ENCODE data around the gene DTWD2.

Gene DTWD2

GRCh38 chr5:118875131-118875530, 113.2 kb downstream of the DTWD2 start:
- H3K4me2 ChIP-seq (ENCODE audit: low read length), result no peak overlapping the region
- H3K9ac ChIP-seq (ENCODE audit: low read length), result no peak overlapping the region
- no peaks in the 10 kb centered on the region for H3K79me2 ChIP-seq (ENCODE audit: low read length)
- H3K9me3 ChIP-seq (ENCODE audit: insufficient read depth, low read length), result no peaks in the 10 kb centered on the region
- TF ChIP-seq EZH2phosphoT487 (IDR thresholded peaks at IDR 0.05; ENCODE audit: low read depth) (no peak), CTCF (IDR thresholded peaks at IDR 0.05; ENCODE audit: low read depth, low read length) (no peak)
- no peak overlapping the region for H2AFZ ChIP-seq (ENCODE audit: low read depth, low read length)
- no peaks in the 10 kb centered on the region for H4K20me1 ChIP-seq (ENCODE audit: insufficient read depth, low read length)
- H3K4me3 ChIP-seq (ENCODE audit: low read length), result no peak overlapping the region
- no peaks in the 10 kb centered on the region for H3K36me3 ChIP-seq (replicated peaks; ENCODE audit: low read depth, low read length)
- no peaks in the 10 kb centered on the region for H3K4me1 ChIP-seq (ENCODE audit: low read length)
- H3K27ac ChIP-seq (ENCODE audit: low read length), result no peak overlapping the region
- H3K27me3 ChIP-seq (ENCODE audit: low read depth, low read length), result no peaks in the 10 kb centered on the region

- no peak for TF ChIP-seq CTCF (IDR thresholded peaks at IDR 0.05; ENCODE audit: low read depth, low read length)
- no peak for TF ChIP-seq EZH2phosphoT487 (IDR thresholded peaks at IDR 0.05; ENCODE audit: low read depth)
- H3K4me2 ChIP-seq (ENCODE audit: low read length), result no peak overlapping the region
- no peaks in the 10 kb centered on the region for H3K9me3 ChIP-seq (ENCODE audit: insufficient read depth, low read length)
These were observed 114.9 kb downstream of the DTWD2 start for GRCh38 chr5:118873417-118873816.

GRCh38 chr5:118863345-118863744, 125.0 kb downstream of the DTWD2 start:
- TF ChIP-seq EZH2phosphoT487 (IDR thresholded peaks at IDR 0.05; ENCODE audit: low read depth) (no peak), CTCF (IDR thresholded peaks at IDR 0.05; ENCODE audit: low read depth, low read length) (no peak)
- H3K79me2 ChIP-seq (ENCODE audit: low read length), result no peaks in the 10 kb centered on the region
- H3K36me3 ChIP-seq (replicated peaks; ENCODE audit: low read depth, low read length), result no peaks in the 10 kb centered on the region
- H3K4me2 ChIP-seq (ENCODE audit: low read length), result no peak overlapping the region
- H3K27ac ChIP-seq (ENCODE audit: low read length), result no peak overlapping the region
- H3K27me3 ChIP-seq (ENCODE audit: low read depth, low read length), result no peaks in the 10 kb centered on the region
- H3K9me3 ChIP-seq (ENCODE audit: insufficient read depth, low read length), result no peaks in the 10 kb centered on the region
- H3K9ac ChIP-seq (ENCODE audit: low read length), result no peak overlapping the region
- no peaks in the 10 kb centered on the region for H4K20me1 ChIP-seq (ENCODE audit: insufficient read depth, low read length)
- no peak overlapping the region for H2AFZ ChIP-seq (ENCODE audit: low read depth, low read length)
- no peaks in the 10 kb centered on the region for H3K4me1 ChIP-seq (ENCODE audit: low read length)
- no peak overlapping the region for H3K4me3 ChIP-seq (ENCODE audit: low read length)

More at GRCh38 chr5:118873417-118873816, 114.9 kb downstream of the DTWD2 start:
- no peaks in the 10 kb centered on the region for H3K4me1 ChIP-seq (ENCODE audit: low read length)
- H4K20me1 ChIP-seq (ENCODE audit: insufficient read depth, low read length), result no peaks in the 10 kb centered on the region
- no peak overlapping the region for H2AFZ ChIP-seq (ENCODE audit: low read depth, low read length)
- no peaks in the 10 kb centered on the region for H3K79me2 ChIP-seq (ENCODE audit: low read length)
- H3K4me3 ChIP-seq (ENCODE audit: low read length), result no peak overlapping the region
- H3K27ac ChIP-seq (ENCODE audit: low read length), result no peak overlapping the region
- no peaks in the 10 kb centered on the region for H3K27me3 ChIP-seq (ENCODE audit: low read depth, low read length)
- no peak overlapping the region for H3K9ac ChIP-seq (ENCODE audit: low read length)
- no peaks in the 10 kb centered on the region for H3K36me3 ChIP-seq (replicated peaks; ENCODE audit: low read depth, low read length)

GRCh38 chr5:118862596-118862995, 125.8 kb downstream of the DTWD2 start:
- Histone ChIP-seq H3K9ac (ENCODE audit: low read length) (no peak overlapping the region), H2AFZ (ENCODE audit: low read depth, low read length) (no peak overlapping the region), H3K36me3 (replicated peaks; ENCODE audit: low read depth, low read length) (no peaks in the 10 kb centered on the region), H3K4me1 (ENCODE audit: low read length) (no peaks in the 10 kb centered on the region), H3K27me3 (ENCODE audit: low read depth, low read length) (no peaks in the 10 kb centered on the region), H3K9me3 (ENCODE audit: insufficient read depth, low read length) (no peaks in the 10 kb centered on the region), H3K4me3 (ENCODE audit: low read length) (no peak overlapping the region), H3K4me2 (ENCODE audit: low read length) (no peak overlapping the region), H4K20me1 (ENCODE audit: insufficient read depth, low read length) (no peaks in the 10 kb centered on the region), H3K79me2 (ENCODE audit: low read length) (no peaks in the 10 kb centered on the region), H3K27ac (ENCODE audit: low read length) (no peak overlapping the region)
- TF ChIP-seq EZH2phosphoT487 (IDR thresholded peaks at IDR 0.05; ENCODE audit: low read depth) (no peak), CTCF (IDR thresholded peaks at IDR 0.05; ENCODE audit: low read depth, low read length) (no peak)

Data from OCI-LY3 (cell line).